Renal cortex interstitium (tissue), 11 donors: ENCODE results near the gene CAMSAP1. TPM values are rescaled to one million over a fixed set of nuclear protein-coding genes. Genes with fewer than 3 reads are reported as not detected.
A peak's percentile ranks its signal among the peaks of the same experiment; 100 is the strongest.

Source experiments
- DNase-seq, 11 donors: peaks; one replicate each; pipeline ENCODE4 v3.0.0-alpha.2; 2013; ENCODE audit warnings: low read depth in 9 of 11, low spot score in 4 of 11; ENCODE audit errors: extremely low read depth in 1 of 11
- polyA plus RNA-seq, 3 donors: library from polyadenylated mRNA; unstranded; fragments of 120-200 nt; gene quantifications; one replicate each; pipeline ENCODE4 v1.2.1, GENCODE V29; 2013; ENCODE audit not compliant: insufficient read length in 3 of 3

CAMSAP1 gene
- polyA plus RNA-seq, 3 donors: 23.4 to 26.8 (median 26.5) TPM

DNA sequence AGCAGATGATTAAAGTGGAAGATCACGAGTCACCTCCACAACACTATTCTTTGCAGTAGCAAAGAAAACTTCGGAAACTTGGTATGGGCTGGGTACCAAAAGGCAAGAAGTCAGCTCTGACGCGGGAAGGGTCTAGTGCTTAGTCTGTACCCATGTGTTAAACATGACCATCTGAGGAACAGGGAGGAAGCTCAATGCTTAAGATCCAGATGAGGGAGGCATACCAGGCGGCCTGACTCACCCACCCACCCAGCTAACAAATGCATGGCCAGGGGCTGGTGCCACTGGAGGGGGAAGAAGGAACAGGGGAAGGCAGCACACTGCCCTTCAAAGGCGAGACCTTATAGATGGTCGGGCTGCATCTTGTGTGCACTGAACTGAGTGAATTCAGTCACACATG is 41.8 kb downstream of the CAMSAP1 start:
- no peak for DNase-seq

DNA sequence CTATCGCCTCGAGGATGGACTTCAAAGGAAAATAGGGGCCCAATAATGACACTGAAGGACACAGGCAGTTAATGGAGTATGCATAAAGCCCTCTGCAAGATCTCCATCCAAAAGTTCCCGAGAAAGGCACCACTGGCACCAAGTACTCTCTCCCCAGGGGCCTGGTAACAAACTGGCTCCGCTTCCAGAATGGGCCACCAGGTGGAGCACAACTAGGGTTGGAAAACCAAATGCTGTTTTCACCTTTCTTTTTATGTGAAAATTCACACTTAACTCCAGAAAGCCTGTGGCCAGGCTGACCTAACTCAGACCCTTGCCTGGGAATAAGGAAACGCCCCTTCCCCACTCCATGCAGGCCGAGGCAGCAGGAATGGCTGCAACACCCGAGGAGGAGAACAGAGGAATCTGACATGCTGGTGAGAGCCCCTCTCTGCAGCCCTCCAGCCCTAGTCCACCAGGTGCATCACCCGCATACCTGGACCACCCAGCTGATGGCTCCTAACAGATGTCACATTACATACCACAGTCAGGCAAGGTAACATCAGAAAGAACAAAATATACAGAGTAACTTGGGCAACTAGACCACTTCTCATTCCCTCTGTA is 42.8 kb downstream of the CAMSAP1 start:
- DNase-seq: peak in 9 of 11 donors; percentile 13 to 49 (median 27)

DNA sequence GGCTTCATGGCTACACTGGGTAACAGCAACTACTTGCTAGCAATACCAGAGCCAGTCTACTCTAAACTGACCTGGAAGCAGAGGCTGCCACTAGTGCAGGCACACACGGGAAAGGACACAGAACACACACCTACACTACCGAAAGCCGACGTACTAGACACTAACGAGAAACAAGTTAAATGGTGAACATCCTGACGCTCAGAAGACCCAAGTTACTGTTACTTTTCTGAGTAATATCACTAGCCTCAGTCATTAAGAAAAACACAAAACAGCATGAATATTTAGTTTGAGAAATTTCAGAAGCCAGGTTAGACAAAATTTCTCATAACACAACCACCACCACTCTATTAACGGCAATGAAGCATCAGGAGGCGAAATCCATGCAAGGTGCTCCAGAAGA is 44.5 kb downstream of the CAMSAP1 start:
- DNase-seq: no peak

DNA sequence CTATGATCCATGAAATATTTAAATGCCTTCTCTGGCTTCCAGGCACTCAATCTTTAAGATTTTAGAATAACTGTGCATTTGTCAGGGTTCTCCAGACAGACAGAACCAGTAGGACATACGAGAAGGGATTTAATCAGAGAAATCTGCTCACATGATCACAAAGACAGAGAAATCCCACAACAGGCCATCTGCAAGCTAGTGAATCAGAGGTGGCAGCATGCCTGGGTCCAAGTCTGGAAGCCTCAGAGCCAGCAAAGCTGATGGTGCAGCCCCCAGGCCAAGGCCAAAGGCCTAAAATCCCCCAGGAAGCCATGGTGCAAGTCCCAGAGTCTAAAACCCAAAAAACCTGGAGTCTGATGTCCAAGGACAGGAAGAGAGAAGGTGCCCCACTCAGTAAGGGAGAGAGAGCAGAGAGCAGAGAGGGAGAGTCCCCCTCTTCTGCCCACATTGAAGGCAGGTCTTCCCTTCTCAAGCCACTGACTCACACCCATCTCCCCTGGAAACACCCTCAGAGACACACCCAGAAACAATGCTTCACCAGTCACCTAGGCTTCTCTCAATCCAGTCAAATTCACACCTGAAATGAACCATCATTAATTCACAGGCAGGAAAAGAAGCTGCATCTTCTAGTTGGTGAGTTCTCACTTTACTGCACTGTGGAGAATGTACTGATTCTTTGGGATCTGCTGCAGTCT is 48.7 kb downstream of the CAMSAP1 start:
- DNase-seq: no peak

DNA sequence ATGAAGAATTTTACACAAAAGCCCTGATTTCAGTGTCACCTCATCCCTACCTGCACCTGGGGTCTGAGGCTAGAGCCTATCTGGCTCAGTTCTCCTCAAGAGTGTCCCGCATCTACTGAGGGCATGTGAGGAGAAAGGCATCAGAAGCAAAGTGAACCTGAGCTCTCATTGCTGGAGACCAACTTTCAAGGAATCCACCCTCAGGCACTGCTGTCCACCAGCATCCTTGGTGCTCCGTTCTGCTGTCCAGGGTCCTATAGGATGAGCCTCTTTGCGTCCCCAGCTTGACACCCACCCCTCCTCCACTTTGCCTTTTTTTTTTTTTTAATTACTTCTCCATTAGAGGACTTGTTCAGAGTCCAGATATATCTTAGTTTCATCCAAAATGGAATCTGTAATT is 49.5 kb downstream of the CAMSAP1 start:
- no peak for DNase-seq

DNA sequence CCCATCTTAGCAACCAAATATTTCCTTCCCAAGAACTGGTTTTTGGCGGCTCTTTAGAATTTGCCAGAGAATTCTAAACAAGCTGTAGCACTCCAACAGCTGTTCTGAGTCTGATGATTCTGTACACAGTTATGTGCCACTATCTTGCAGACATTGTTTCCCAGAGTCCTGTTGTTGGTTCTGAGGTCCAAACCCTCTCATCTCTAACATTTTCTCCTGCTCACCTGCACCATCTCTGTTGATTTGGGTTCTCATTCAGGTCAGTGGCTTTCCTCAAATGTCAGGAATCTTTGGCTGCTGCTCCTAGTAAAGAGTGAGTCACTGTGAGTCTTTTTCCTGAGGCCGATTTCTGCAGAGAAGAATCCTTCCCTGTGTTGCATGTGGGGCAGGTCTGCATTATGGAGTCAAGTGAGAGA is 50.0 kb downstream of the CAMSAP1 start:
- no peak for DNase-seq

DNA sequence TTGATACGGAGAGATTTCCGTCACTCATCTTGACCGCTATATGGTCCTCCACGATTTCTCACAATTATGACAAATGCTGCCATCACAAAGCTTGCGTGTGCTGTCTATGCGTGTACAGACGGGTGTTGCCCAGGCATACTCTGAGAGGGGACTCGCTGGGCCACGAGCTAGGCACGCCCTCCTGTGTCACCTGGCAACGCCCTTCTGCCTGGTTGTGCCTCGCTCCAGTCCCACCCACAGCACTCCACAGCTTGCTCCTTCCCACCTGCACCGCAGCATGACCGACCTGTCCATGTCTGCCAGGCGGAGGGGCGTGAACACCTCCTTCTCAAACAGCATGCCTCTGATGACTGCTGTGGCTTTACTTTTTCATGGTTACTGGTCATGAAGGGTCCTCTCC is 55.6 kb downstream of the CAMSAP1 start:
- no peak for DNase-seq

DNA sequence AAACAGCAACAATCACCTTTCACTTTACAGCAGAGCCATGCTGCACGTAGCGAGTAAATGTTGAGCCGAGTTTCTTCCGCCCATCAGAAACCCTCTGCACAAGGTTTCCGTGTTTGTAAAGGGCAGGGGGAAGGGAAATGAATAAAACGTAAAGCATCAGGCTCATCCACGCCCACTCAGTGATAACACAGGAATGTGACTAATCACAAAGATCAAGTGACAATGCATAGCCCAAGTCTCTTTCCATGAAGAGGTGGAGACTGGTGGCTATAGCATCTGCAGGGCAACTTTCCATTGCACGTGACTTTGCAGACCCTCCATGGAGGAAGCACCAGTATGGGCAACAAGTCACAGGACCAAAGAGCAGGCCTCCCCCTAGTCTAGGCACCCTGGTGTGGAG is 56.6 kb downstream of the CAMSAP1 start:
- DNase-seq: no peak

DNA sequence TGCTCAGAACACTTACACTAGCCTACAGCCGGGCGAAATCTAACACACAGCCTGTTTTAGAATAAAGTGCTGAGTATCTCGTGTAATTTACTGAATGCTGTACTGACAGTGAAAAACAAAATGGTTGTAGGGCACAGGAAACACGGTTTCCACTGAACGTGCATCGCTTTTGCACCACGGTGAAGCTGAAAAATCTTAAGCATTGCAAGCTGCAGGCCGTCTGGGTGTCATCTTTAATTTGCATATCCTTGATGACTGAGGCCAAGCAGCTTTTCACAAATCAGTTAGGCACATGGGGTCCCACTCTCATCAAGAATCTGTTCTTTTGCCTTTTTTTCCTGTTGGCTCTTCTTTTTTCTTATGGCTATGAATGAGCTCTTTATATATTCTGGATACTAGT is 58.2 kb downstream of the CAMSAP1 start:
- DNase-seq: no peak

DNA sequence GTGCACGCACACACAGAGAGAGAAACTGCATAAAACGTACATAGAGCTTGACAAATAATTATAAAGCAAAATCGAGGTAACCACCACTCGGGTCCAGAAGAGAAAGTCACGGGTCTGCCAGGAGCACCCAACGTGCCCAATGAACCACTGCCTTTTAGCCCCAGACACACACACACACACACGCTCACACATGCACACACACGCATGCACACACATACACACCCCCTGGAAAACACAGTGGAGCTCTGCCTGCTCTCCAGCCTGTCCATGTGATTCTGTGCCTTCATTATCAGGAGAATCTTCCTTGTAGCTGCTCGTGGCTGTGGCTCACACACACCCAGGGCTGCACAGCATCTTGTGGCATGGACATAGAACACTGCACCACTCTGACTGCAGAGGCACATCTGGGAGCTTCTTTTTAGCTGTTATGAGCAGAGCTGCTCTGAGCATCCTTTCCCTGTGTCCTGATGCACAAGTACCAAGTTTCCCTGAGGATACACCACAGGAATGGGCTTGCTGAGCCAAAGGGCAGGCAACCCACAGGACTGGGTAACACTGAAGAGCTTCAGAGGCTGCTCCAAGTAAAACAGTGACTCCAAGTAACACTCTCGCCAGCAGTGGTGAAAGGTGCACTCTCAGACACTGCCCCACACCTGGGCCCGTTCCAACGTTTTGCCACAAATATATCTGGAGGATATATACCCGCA is 58.9 kb downstream of the CAMSAP1 start:
- no peak for DNase-seq

DNA sequence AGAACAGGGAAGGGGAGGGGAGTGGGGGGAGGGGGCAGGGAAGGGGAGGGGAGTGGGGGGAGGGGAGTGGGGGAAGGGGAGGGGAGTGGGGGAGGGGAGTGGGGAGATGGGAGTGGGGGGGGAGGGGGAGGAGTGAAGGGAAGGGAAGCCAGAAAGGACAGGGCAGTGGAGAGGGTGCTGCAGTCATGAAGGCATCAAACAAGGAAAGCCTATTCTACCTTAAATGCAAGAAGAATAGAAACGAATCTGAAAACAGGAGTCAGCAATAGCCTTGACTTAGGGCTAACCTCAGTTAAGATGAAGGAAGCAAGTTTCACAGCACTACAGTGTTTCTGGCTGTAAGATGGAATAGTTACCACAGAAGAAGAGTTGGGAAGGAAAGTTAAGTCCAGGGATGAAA is 59.5 kb downstream of the CAMSAP1 start:
- no peak for DNase-seq

DNA sequence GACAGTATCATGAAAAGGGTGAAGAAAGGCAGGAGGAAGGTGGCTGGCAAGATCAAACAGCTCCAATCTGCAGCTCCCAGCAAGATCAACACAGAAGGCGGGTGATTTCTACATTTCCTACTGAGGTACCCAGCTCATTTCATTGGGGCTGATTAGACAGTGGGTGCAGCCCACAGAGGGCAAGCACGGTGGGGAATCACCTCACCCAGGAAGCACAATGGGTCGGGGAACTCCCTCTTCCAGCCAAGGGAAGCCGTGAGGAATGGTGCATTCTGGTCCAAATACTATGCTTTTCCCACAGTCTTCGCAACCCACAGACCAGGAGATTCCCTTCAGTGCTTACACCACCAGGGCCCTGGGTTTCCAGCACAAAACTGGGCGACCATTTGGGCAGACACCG is 66.8 kb downstream of the CAMSAP1 start:
- DNase-seq: no peak

DNA sequence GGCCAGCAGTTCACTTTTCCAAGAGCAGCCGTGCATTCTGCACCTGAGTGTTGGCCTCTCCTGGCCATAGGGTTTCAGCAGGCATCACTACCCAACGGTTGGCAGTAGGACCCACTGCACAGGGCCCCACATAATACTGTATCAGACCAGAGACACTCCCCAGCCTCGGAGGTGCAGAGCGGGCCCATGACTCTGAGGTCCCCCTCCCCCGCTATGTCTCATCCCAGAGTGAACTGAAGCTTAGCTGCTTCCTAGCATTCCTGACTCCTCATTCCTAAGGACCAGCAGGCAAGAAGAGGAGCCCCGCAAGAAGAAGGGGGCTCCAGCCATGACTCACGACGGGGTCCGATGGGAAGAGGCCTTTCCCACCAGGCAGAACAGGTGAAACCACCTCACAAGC is 67.2 kb downstream of the CAMSAP1 start:
- no peak for DNase-seq

DNA sequence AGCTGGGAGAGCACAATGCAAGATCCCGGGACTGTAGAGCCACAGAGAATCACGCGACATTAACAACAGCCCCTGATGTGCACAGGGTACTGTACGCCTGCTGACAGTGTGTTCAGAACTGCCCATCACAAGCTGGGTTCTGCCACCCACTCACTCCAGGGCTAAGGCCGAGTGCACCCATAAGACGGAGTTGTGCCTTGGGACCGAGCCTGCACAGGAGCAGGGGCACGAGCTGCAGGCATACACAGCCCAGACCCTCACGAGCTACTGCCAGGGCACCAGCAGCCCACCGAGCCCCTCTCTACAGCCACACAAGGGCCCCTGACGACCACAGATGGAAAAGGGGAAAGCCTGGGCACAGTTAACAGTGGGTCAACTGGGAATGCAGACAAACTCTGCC is 67.8 kb downstream of the CAMSAP1 start:
- no peak for DNase-seq

DNA sequence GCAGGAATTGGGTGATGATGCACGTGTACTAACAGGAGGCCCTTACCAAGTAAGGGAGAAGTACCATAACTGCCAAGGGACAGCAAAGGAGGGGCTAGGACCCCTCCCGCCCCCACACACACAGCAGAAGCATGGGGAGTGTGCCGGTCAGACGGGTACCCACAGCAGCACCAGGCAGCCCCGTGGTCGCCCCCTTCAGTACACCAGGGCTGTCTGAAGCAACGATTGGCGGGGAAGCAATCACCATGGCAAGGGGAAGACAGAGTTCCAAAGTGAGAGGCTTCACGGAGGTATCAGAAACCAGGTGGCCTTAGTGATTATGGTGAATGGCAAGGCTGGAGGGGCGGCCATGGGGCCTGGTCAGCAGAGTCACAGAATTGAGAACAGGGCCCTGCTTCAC is 72.2 kb downstream of the CAMSAP1 start:
- DNase-seq: no peak

DNA sequence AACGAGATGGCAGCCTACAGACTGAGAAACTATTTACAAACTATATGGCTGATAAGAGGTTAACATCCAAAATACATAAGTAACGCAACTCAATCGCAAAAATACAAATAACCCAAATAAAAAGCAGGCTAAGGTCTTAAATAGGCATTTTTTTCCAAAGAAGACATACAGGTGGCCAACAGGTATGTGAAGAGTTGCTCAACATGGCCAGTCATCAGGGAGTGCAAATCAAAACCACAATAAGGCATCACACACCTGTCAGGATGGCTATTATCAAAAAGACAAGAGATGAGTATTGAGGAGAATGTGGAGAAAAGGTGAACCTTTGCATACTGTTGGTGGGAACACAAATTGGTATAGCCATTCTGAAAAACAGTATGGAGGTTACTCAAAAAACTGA is 73.5 kb downstream of the CAMSAP1 start:
- no peak for DNase-seq

DNA sequence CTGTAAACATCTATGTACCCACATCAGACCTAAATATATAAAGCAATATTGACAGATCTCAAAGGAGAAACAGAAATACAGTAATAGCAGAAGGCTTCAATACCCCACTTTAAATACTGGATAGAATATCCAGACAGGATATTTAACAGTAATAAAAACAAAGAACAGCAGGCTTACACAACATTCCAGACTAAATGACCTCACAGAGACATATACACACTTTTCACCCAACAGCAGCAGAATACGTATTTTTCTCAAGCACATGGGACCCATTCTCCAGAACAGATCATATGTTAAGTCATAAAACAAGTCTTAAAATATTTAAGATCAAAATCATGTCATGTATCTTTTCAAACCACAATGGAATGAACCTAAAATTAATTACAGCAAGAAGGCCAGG is 76.8 kb downstream of the CAMSAP1 start:
- DNase-seq: no peak

DNA sequence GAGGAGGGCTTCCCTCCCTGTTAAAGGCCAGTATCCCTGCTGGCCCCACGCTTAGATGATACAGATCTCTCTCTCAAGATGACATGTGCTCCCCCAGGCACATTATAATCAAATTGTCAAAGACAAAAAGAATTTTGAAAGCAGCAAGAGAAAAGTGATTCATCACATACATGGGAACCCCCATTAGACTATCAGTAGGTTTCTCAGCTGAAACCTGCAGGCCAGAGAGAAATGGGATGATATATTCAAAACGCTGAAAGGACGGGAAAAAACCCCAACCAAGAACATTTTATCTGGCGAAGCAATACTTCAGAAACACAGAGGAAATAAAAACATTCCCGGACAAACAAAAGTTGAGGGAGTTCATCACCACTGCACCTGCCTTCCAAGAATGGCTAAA is 78.7 kb downstream of the CAMSAP1 start:
- DNase-seq: no peak

DNA sequence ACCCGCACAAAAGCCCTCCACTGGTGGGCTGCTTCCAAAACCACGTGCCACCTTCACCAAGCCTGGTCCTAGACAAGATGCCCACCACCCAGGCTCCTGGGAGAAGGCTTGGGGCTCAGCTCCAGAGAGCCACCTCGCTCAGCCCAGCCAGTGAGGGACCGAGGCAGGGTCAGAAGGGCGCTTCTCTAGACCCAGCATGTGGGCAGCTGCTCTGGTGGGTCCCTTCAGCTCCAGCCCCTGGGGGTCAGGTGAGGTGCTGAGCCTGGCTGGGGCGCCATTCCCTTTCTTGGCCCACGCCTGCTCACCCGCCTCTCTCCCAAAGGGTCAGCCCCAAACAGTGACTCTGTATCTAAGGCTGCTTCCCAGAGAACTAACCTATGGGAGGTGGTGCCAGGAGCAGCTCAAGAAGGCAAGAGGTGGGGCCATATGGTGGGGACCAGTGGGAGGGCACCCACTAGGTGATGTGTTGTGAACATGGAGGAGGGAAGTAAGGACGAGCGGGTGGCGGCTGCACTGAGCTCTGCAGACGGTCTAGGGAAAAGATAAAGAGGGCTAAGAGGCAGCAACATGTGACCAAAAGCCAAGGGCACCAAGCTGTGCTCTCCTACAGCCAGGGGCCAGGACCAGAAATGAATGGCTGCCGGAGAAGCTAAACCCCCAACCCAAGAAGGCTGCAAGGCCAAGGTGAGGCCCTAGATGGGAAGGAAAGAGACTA is 79.3 kb downstream of the CAMSAP1 start:
- no peak for DNase-seq

DNA sequence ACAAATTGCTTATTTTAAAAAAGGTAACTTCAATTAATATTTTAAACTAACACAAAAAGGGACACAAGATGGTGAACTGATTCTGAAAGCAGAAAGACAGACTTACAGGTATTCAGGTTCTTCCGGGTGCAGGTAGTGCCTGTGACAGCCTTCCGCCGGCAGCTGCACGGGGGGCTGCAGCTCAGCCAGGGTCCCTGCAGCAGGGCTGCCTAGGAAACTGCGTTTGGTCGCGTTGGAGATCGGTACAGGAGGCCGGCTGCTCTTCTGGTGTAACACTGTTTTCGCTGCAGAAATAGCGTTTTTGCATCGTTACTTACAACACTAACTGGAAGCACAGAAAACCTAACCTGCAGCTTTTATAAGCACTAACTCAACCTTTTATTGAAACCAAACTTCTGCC is 80.0 kb downstream of the CAMSAP1 start:
- DNase-seq: no peak
